Pons (tissue), 1 donor: ENCODE results near the gene SNX30.

Source experiments
- DNase-seq: peaks from one replicate; pipeline ENCODE4 v3.0.0-alpha.2; 2016; ENCODE audit warnings: low spot score

Gene SNX30

GRCh38 chr9:112783551-112783954, 33.0 kb downstream of the SNX30 start:
- no peak for DNase-seq

- DNase-seq, result no peak
Measured at GRCh38 chr9:112784020-112784785, 33.6 kb downstream of the SNX30 start.

GRCh38 chr9:112785986-112786385, 35.4 kb downstream of the SNX30 start:
- no peak for DNase-seq

- DNase-seq, result no peak
Measured at GRCh38 chr9:112786829-112787520, 36.4 kb downstream of the SNX30 start.

- DNase-seq, result no peak
Measured at GRCh38 chr9:112787978-112788377, 37.4 kb downstream of the SNX30 start.

GRCh38 chr9:112789473-112789872, 38.9 kb downstream of the SNX30 start:
- no peak for DNase-seq

- DNase-seq, result no peak
Measured at GRCh38 chr9:112789891-112790774, 39.6 kb downstream of the SNX30 start.

GRCh38 chr9:112792670-112793069, 42.1 kb downstream of the SNX30 start:
- no peak for DNase-seq

GRCh38 chr9:112793213-112793810, 42.8 kb downstream of the SNX30 start:
- DNase-seq, result peak; percentile 77

- no peak for DNase-seq
Measured at GRCh38 chr9:112794731-112795130, 44.2 kb downstream of the SNX30 start.

- DNase-seq, result no peak
Measured at GRCh38 chr9:112795921-112796320, 45.4 kb downstream of the SNX30 start.

GRCh38 chr9:112796485-112796884, 45.9 kb downstream of the SNX30 start:
- DNase-seq, result no peak

GRCh38 chr9:112809351-112809848, 58.8 kb downstream of the SNX30 start:
- DNase-seq, result peak; percentile 49

- DNase-seq, result no peak
Measured at GRCh38 chr9:112809906-112810305, 59.3 kb downstream of the SNX30 start.

GRCh38 chr9:112810696-112811490, 60.3 kb downstream of the SNX30 start:
- DNase-seq, result no peak

- no peak for DNase-seq
Measured at GRCh38 chr9:112811518-112811917, 61.0 kb downstream of the SNX30 start.

GRCh38 chr9:112815868-112816267, 65.3 kb downstream of the SNX30 start:
- no peak for DNase-seq

- DNase-seq, result no peak
Measured at GRCh38 chr9:112817860-112818203, 67.3 kb downstream of the SNX30 start.

GRCh38 chr9:112819635-112820496, 69.3 kb downstream of the SNX30 start:
- DNase-seq, result peak; percentile 76

GRCh38 chr9:112820881-112821280, 70.3 kb downstream of the SNX30 start:
- no peak for DNase-seq
